ENCODE data around the gene ZNF385D.

GRCh38 chr3:21654241-21654640 is 96.8 kb downstream of the ZNF385D start:
- TF ChIP-seq CTCF (IDR thresholded peaks at IDR 0.05) (no peak), MAX (IDR thresholded peaks at IDR 0.05; ENCODE audit: low read depth) (no peak), EP300 (IDR thresholded peaks at IDR 0.05; ENCODE audit: borderline replicate concordance in 1 of 2, low read depth in 1 of 2, low read length in 1 of 2) (no peak), RAD21 (IDR thresholded peaks at IDR 0.05; ENCODE audit: low read length) (no peak), TEAD4 (IDR thresholded peaks at IDR 0.05; ENCODE audit: borderline replicate concordance, insufficient read depth) (no peak), EZH2phosphoT487 (IDR thresholded peaks at IDR 0.05; ENCODE audit: borderline replicate concordance, low read depth) (no peak), RFX5 (IDR thresholded peaks at IDR 0.05; ENCODE audit: low read length) (no peak)

Measured in SK-N-SH (cell line).